Stimulated activated CD4-positive, alpha-beta T cell treated with anti-CD3 and anti-CD28 coated beads, Interleukin-2, amount 100 ng/mL, for 48 hours (primary cell): ENCODE results near the gene SMARCD1.

Experiments
- DNase-seq, 2 donors: peaks; one replicate each; pipeline ENCODE4 v3.0.0-alpha.2; 2020

SMARCD1 gene

GRCh38 chr12:50057000-50057841 lies 27.9 kb upstream of the SMARCD1 start, which contains the start of gene ASIC1:
TSS of gene ASIC1 (plus strand) at chr12:50057596. CDS start at chr12:50058767, 1,171 bp downstream.
- DNase-seq: peak; percentile 34 to 42

GRCh38 chr12:50057896-50058670 lies 27.1 kb upstream of the SMARCD1 start:
- no peak for DNase-seq

- DNase-seq: no peak
Measured at GRCh38 chr12:50058743-50059312, 26.3 kb upstream of the SMARCD1 start.

GRCh38 chr12:50059440-50060119 lies 25.6 kb upstream of the SMARCD1 start:
- peak in 1 of 2 donors; percentile 46 for DNase-seq

GRCh38 chr12:50060120-50060468 lies 25.0 kb upstream of the SMARCD1 start:
- no peak for DNase-seq

- no peak for DNase-seq
Measured at GRCh38 chr12:50061171-50061570, 24.0 kb upstream of the SMARCD1 start.

GRCh38 chr12:50061946-50062686 lies 23.0 kb upstream of the SMARCD1 start:
- DNase-seq: no peak

- DNase-seq: no peak
Measured at GRCh38 chr12:50062728-50063460, 22.2 kb upstream of the SMARCD1 start.

GRCh38 chr12:50065726-50066310 lies 19.3 kb upstream of the SMARCD1 start:
- no peak for DNase-seq

- no peak for DNase-seq
Measured at GRCh38 chr12:50066402-50066801, 18.7 kb upstream of the SMARCD1 start.

- DNase-seq: no peak
Measured at GRCh38 chr12:50069069-50069468, 16.1 kb upstream of the SMARCD1 start.

GRCh38 chr12:50069539-50069938 lies 15.6 kb upstream of the SMARCD1 start:
- DNase-seq: no peak

- DNase-seq: peak; percentile 68
Measured at GRCh38 chr12:50070314-50071060, 14.7 kb upstream of the SMARCD1 start.

GRCh38 chr12:50072198-50072907 lies 12.8 kb upstream of the SMARCD1 start:
- DNase-seq: no peak

- no peak for DNase-seq
Measured at GRCh38 chr12:50073206-50073605, 11.9 kb upstream of the SMARCD1 start.

GRCh38 chr12:50073712-50074111 lies 11.4 kb upstream of the SMARCD1 start:
- DNase-seq: no peak

GRCh38 chr12:50074936-50075807 lies 10.0 kb upstream of the SMARCD1 start:
- DNase-seq: peak; percentile 80 to 81

- DNase-seq: no peak
Measured at GRCh38 chr12:50075808-50076170, 9.4 kb upstream of the SMARCD1 start.

GRCh38 chr12:50077099-50077498 lies 8.0 kb upstream of the SMARCD1 start:
- DNase-seq: no peak
